CD1c-positive myeloid dendritic cell (primary cell): ENCODE results near the gene FRG2.
"Not testable (repeated sequence)": the region's sequence is repeated elsewhere in the genome, so short reads cannot be mapped to it uniquely, and the experiment has no call there.

Experiments used
- DNase-seq: peaks from one replicate; pipeline ENCODE4 v3.0.0-alpha.2; 2016; ENCODE audit errors: extremely low spot score

Gene FRG2

GRCh38 chr4:190027156-190027555 is at the start of gene FRG2:
Gene FRG2, minus strand, starts transcription at chr4:190027256. Its CDS starts 52 bp downstream, at chr4:190027204.
- not testable (repeated sequence) for DNase-seq

- not testable (repeated sequence) for DNase-seq
Measured at GRCh38 chr4:190068351-190068750, 41.3 kb upstream of the FRG2 start.

GRCh38 chr4:190064805-190065204 is 37.7 kb upstream of the FRG2 start:
- not testable (repeated sequence) for DNase-seq

GRCh38 chr4:190064342-190064741 is 37.3 kb upstream of the FRG2 start, which contains the start of gene DBET:
Gene DBET, plus strand, starts transcription at chr4:190064502.
- not testable (repeated sequence) for DNase-seq

GRCh38 chr4:190058997-190059396 is 31.9 kb upstream of the FRG2 start:
- DNase-seq = not testable (repeated sequence)

GRCh38 chr4:190049378-190050239 is 22.6 kb upstream of the FRG2 start:
- DNase-seq = not testable (repeated sequence)

GRCh38 chr4:190047627-190048026 is 20.6 kb upstream of the FRG2 start:
- DNase-seq = not testable (repeated sequence)

GRCh38 chr4:190040873-190041272 is 13.8 kb upstream of the FRG2 start:
- not testable (repeated sequence) for DNase-seq

DNA sequence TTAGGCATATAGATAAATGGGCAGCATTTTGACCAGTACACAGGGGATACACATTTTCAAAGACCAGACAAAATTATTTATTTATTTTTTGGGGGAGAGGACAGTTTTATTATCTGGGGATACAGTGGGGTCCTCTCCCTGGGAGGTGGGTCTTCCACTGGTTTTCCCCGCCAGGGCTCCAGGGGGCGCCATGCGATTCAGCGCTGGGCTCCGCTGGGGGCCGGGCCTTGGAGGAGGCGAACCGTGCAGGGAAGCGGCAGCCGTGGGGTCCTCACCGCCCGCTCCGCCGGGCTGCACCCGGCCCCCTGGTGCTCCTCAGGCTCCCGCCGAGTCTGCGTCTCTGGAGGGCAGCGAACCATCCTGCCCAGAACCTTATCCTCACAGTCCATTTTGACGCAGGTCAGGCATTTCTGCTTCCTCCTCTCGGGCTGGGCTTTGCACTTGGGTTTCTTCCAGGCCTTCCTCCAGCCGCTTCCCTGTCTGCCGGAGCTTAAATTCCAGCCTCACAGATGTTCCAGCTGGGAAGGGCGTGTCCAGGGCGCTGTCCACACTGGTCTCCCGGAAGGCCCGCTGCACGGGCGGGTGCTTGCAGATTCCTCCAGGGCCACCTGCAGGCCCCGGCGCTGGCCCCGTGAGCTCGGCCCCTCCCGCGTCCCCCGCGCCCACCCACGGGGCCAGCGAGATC is 10.8 kb upstream of the FRG2 start:
- DNase-seq = not testable (repeated sequence)

DNA sequence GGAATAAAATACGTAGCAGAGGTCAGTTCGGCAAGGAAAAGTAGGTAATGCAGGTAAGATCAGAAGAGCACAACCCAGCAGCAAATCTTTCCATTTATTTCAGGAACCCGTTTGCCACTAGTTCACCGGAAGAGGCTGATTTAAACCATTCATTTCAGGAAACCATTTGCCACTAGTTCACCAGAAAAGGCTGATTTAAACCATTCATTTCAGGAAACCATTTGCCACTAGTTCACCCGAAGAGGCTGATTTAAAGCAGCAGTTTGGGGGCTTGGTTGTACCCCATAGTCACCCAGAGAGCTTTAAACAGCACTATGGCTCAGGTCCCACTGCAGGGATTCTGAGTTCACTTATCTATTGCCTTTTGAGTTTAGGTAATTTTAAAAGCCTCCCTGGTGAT is 4.2 kb upstream of the FRG2 start:
- not testable (repeated sequence) for DNase-seq

GRCh38 chr4:190022614-190023281 is 4.3 kb downstream of the FRG2 start:
- DNase-seq = not testable (repeated sequence)

DNA sequence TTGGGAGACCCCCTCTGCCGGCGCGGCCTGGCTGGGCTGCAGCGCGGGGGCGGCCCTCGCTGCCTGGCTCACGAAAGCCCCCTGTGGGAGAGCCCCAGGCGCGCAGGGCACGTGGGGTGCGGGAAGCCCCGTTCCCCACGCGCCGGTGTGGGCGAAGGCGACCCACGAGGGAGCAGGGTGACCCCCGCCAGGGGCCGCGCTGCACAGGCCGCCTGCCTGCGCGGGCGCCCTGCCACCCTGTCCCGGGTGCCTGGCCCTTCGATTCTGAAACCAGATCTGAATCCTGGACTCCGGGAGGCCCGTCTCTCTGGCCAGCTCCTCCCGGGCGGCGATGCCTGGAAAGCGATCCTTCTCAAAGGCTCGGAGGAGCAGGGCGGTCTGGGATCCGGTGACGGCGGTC is 5.1 kb downstream of the FRG2 start:
- DNase-seq = not testable (repeated sequence)

GRCh38 chr4:190020790-190021717 is 6.0 kb downstream of the FRG2 start:
- peak; percentile 6 for DNase-seq

DNA sequence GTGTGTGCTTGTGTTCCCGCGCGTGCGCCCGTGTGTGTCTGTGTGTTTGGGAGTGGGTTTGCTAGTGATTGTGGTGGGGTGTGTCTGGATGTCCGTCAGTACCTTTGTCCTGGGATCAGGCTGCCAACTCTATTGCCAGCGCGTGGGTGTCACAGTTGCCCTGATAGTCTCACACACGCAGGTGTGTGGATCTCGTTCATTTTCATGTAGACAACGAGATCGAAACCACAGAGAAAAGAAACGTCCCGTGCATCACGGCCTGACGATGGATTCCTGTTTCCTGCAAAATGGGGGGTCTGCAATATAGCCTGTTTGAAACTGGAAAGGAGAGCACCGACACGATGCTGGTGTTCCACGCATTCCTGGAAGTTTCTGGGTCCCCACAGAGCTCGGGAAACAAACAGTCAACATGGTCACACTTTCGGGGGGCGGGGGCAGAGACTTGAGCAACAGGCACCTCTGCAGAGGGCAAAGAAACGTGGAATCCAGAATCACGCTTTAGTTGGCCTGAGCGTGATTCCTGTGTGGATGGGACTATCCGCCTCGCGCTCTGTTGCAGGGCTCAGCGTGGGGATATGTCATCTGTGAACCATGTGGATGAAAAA is 7.1 kb downstream of the FRG2 start:
- not testable (repeated sequence) for DNase-seq

- no peak for DNase-seq
Measured at GRCh38 chr4:190019023-190019858, 7.8 kb downstream of the FRG2 start.

DNA sequence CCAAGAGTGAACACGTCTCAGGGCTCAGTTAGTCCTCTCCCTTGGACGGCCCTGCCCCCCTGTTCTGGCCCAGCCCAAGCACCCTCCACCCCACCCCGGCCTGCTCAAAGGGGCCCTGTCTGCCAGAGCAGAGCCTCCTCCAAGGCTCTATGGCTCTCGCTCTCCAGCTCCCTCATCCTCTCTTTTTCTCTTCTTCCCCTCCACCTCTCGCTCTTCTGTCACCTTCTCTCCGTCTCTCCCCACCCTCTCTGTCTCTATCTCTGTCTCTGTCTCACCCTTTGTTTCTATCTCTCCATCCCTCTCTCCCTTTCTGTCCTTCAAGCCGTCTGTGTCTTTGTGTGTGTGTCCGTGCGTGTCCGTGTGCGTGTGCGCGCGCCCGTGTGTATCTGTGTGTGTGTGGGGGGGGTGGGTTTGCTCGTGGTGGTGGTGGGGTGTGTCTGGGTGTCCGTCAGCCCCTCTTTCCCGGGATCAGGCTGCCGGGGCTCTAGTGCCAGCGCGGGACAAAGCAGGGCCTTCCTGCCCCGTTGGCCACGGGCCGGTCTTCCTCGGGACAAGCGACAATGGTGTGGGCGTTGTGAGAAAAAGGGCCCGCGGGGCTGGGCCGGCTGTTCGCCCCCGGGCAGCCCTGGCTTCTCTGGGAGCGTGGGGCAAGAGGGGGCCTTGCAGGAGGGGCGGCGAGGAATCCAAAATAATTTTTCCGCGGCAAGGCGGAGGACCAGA is 8.7 kb downstream of the FRG2 start:
- no peak for DNase-seq

GRCh38 chr4:190017357-190018200 is 9.5 kb downstream of the FRG2 start:
- DNase-seq = no peak
